H1 (cell line): ENCODE results near the gene WDR91. TPM values are rescaled to one million over a fixed set of nuclear protein-coding genes. Genes with fewer than 3 reads are reported as not detected.

Experiments used
- ASH2L ChIP-seq: fragments of 200-600, 300-600 bp; sonication (generic); IDR thresholded peaks from one replicate; pipeline ENCODE4 v1.7.1; 2017; ENCODE audit warnings: low read length
- BRCA1 ChIP-seq: IDR thresholded peaks from 2 replicates; pipeline ENCODE4 v1.6.1; 2012; ENCODE audit warnings: low read depth, low read length, improper control_type of control experiment
- MAFK ChIP-seq: IDR thresholded peaks from 2 replicates; pipeline ENCODE4 v1.6.1; 2012; ENCODE audit warnings: low read depth, mild to moderate bottlenecking, improper control_type of control experiment, low read length
- NANOG ChIP-seq: IDR thresholded peaks from 2 replicates; pipeline ENCODE4 v1.6.1; 2011; ENCODE audit warnings: low read length, low read depth, mild to moderate bottlenecking, inconsistent platforms; ENCODE audit not compliant: insufficient read depth, poor library complexity, severe bottlenecking
- POLR2A ChIP-seq, 2 experiments: IDR thresholded peaks; 1 replicate in 1 of 2; 2 replicates in 1 of 2; pipeline ENCODE4 v1.6.1; 2011; ENCODE audit warnings: low read depth in 2 of 2, low read length in 2 of 2, mild to moderate bottlenecking in 2 of 2; ENCODE audit errors: control extremely low read depth in 1 of 2
- POLR2AphosphoS5 ChIP-seq: IDR thresholded peaks from 2 replicates; pipeline ENCODE4 v1.6.1; 2011; ENCODE audit warnings: low read depth, low read length
- TAF1 ChIP-seq: IDR thresholded peaks from 2 replicates; pipeline ENCODE4 v1.6.1; 2011; ENCODE audit warnings: mild to moderate bottlenecking, low read depth, low read length
- polyA plus RNA-seq, 7 experiments: library from polyadenylated mRNA; depleted of rRNA in 3 of 7; stranded (reverse) in 5 of 7; unstranded in 2 of 7; fragments of >200 nt in 5 of 7; fragments of 200-250 nt in 2 of 7; gene quantifications; 1 replicate in 5 of 7; 2 replicates in 1 of 7; 4 replicates in 1 of 7; pipeline versions ENCODE4 v1.2.1 to v1.2.3, GENCODE V29; 2011 to 2013; ENCODE audit warnings: missing spikeins in 2 of 7, mixed read lengths in 2 of 7
- total RNA-seq: library from RNA; stranded (reverse); fragmentation: NEBNext Ultra II Directional; extraction: Animal tissue kit (Norgen Biotek cat#: 25700); gene quantifications from 2 replicates; pipeline ENCODE4 v1.2.1, GENCODE V29; 2021
- TF ChIP-seq, protein P1 (sequence below): fragments of 300-600 bp; sonication (generic); IDR thresholded peaks from 2 replicates; pipeline ENCODE4 v1.7.1; 2012; ENCODE audit warnings: low read length, moderate library complexity, mild to moderate bottlenecking, inconsistent platforms; ENCODE audit not compliant: insufficient replicate concordance
- TF ChIP-seq, protein P2 (sequence below): IDR thresholded peaks from 2 replicates; pipeline ENCODE4 v1.6.1; 2012; ENCODE audit warnings: inconsistent platforms
- TF ChIP-seq, protein P3 (sequence below): IDR thresholded peaks from 2 replicates; pipeline ENCODE4 v1.6.1; 2011; ENCODE audit warnings: low read length, improper control_type of control experiment

WDR91 gene
- total and polyA plus RNA-seq, 2 of the 8 experiments (the other 6 are each of a cell fraction or from before 2014, with no cell fraction given) = 8.2 to 14.7 TPM

DNA sequence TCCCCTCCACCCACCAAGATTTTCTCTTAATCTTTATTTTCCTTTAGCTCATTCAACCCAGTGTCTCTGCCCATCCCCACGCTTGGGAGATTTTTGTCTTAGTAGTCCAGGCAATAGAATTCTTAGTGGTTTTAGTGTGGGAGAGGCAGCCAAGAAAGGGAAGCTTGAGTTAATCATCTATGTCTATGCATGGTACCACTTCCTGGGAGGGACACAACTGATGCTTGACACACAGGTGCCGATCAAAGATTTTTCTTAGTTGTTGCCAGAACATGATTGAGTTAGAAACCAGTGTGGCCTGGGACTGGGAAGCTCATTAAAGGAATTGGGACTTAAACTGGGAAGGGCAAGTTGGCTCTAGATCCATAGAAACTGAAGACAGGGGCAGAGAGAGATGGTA lies 25.4 kb upstream of the WDR91 start (continued):
- TF ChIP-seq, protein P1, sequence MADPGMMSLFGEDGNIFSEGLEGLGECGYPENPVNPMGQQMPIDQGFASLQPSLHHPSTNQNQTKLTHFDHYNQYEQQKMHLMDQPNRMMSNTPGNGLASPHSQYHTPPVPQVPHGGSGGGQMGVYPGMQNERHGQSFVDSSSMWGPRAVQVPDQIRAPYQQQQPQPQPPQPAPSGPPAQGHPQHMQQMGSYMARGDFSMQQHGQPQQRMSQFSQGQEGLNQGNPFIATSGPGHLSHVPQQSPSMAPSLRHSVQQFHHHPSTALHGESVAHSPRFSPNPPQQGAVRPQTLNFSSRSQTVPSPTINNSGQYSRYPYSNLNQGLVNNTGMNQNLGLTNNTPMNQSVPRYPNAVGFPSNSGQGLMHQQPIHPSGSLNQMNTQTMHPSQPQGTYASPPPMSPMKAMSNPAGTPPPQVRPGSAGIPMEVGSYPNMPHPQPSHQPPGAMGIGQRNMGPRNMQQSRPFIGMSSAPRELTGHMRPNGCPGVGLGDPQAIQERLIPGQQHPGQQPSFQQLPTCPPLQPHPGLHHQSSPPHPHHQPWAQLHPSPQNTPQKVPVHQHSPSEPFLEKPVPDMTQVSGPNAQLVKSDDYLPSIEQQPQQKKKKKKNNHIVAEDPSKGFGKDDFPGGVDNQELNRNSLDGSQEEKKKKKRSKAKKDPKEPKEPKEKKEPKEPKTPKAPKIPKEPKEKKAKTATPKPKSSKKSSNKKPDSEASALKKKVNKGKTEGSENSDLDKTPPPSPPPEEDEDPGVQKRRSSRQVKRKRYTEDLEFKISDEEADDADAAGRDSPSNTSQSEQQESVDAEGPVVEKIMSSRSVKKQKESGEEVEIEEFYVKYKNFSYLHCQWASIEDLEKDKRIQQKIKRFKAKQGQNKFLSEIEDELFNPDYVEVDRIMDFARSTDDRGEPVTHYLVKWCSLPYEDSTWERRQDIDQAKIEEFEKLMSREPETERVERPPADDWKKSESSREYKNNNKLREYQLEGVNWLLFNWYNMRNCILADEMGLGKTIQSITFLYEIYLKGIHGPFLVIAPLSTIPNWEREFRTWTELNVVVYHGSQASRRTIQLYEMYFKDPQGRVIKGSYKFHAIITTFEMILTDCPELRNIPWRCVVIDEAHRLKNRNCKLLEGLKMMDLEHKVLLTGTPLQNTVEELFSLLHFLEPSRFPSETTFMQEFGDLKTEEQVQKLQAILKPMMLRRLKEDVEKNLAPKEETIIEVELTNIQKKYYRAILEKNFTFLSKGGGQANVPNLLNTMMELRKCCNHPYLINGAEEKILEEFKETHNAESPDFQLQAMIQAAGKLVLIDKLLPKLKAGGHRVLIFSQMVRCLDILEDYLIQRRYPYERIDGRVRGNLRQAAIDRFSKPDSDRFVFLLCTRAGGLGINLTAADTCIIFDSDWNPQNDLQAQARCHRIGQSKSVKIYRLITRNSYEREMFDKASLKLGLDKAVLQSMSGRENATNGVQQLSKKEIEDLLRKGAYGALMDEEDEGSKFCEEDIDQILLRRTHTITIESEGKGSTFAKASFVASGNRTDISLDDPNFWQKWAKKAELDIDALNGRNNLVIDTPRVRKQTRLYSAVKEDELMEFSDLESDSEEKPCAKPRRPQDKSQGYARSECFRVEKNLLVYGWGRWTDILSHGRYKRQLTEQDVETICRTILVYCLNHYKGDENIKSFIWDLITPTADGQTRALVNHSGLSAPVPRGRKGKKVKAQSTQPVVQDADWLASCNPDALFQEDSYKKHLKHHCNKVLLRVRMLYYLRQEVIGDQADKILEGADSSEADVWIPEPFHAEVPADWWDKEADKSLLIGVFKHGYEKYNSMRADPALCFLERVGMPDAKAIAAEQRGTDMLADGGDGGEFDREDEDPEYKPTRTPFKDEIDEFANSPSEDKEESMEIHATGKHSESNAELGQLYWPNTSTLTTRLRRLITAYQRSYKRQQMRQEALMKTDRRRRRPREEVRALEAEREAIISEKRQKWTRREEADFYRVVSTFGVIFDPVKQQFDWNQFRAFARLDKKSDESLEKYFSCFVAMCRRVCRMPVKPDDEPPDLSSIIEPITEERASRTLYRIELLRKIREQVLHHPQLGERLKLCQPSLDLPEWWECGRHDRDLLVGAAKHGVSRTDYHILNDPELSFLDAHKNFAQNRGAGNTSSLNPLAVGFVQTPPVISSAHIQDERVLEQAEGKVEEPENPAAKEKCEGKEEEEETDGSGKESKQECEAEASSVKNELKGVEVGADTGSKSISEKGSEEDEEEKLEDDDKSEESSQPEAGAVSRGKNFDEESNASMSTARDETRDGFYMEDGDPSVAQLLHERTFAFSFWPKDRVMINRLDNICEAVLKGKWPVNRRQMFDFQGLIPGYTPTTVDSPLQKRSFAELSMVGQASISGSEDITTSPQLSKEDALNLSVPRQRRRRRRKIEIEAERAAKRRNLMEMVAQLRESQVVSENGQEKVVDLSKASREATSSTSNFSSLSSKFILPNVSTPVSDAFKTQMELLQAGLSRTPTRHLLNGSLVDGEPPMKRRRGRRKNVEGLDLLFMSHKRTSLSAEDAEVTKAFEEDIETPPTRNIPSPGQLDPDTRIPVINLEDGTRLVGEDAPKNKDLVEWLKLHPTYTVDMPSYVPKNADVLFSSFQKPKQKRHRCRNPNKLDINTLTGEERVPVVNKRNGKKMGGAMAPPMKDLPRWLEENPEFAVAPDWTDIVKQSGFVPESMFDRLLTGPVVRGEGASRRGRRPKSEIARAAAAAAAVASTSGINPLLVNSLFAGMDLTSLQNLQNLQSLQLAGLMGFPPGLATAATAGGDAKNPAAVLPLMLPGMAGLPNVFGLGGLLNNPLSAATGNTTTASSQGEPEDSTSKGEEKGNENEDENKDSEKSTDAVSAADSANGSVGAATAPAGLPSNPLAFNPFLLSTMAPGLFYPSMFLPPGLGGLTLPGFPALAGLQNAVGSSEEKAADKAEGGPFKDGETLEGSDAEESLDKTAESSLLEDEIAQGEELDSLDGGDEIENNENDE = no peak
- TF ChIP-seq, protein P2, sequence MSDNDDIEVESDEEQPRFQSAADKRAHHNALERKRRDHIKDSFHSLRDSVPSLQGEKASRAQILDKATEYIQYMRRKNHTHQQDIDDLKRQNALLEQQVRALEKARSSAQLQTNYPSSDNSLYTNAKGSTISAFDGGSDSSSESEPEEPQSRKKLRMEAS = no peak
- TF ChIP-seq, protein P3, sequence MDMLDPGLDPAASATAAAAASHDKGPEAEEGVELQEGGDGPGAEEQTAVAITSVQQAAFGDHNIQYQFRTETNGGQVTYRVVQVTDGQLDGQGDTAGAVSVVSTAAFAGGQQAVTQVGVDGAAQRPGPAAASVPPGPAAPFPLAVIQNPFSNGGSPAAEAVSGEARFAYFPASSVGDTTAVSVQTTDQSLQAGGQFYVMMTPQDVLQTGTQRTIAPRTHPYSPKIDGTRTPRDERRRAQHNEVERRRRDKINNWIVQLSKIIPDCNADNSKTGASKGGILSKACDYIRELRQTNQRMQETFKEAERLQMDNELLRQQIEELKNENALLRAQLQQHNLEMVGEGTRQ = no peak
- TF ChIP-seq MAFK (no peak), POLR2AphosphoS5 (no peak), TAF1 (no peak), ASH2L (no peak), NANOG (no peak), BRCA1 (no peak), POLR2A (IDR thresholded peaks at IDR 0.05; ENCODE audit: control extremely low read depth in 1 of 2, low read depth in 2 of 2, low read length in 2 of 2) (no peak)
